Measurements from ENCODE around the gene PTPRA. TPM values are rescaled to one million over a fixed set of nuclear protein-coding genes. Genes with fewer than 3 reads are reported as not detected.
"Not testable (repeated sequence)": the region's sequence is repeated elsewhere in the genome, so short reads cannot be mapped to it uniquely, and the experiment has no call there.

The PTPRA gene
- total RNA-seq, 2 experiments from 2014 or later, result 42.0 to 43.1 TPM

GRCh38 chr20:3021327-3021726 is 148.0 kb downstream of the PTPRA start:
- no peak for DNase-seq
- no peaks in the 10 kb centered on the region for H3K27me3 Mint-ChIP-seq
- no peaks in the 10 kb centered on the region for H3K9me3 Mint-ChIP-seq
- ChIA-PET CTCF (no interaction called here), POLR2A (no interaction called here)
- intact Hi-C loops (cut with micrococcal nuclease), result no loop called here
- H3K27ac Mint-ChIP-seq, result no peak overlapping the region
- no peak for ATAC-seq
- H3K4me3 Mint-ChIP-seq, result no peak overlapping the region
- peaks cover 2% of the 10 kb centered on the region for H3K4me1 Mint-ChIP-seq (ENCODE audit: low read depth)
- no peak for TF ChIP-seq CTCF (IDR thresholded peaks at IDR 0.05)
- peaks cover 53% of the 10 kb centered on the region for H3K36me3 Mint-ChIP-seq (ENCODE audit: low read depth)

- Mint-ChIP-seq H3K9me3 (no peaks in the 10 kb centered on the region), H3K4me3 (no peak overlapping the region), H3K27ac (no peak overlapping the region), H3K27me3 (no peaks in the 10 kb centered on the region), H3K36me3 (ENCODE audit: low read depth) (peaks cover 55% of the 10 kb centered on the region), H3K4me1 (ENCODE audit: low read depth) (no peaks in the 10 kb centered on the region)
- ATAC-seq (no peak), DNase-seq (no peak)
- no peak for TF ChIP-seq CTCF (IDR thresholded peaks at IDR 0.05)
- intact Hi-C loops (cut with micrococcal nuclease), result no loop called here
- POLR2A ChIA-PET, result no interaction called here
- CTCF ChIA-PET, result no interaction called here
Measured at GRCh38 chr20:3021777-3022176, 148.5 kb downstream of the PTPRA start.

GRCh38 chr20:3022559-3023490 is 149.5 kb downstream of the PTPRA start:
- ATAC-seq; H3K27me3 Mint-ChIP-seq; H3K4me1 Mint-ChIP-seq (ENCODE audit: low read depth); intact Hi-C loops (cut with micrococcal nuclease); CTCF ChIA-PET; POLR2A ChIA-PET; H3K4me3 Mint-ChIP-seq; DNase-seq; H3K27ac Mint-ChIP-seq; H3K9me3 Mint-ChIP-seq: not testable (repeated sequence)
- H3K36me3 Mint-ChIP-seq (ENCODE audit: low read depth), result peaks cover 51% of the 10 kb centered on the region

GRCh38 chr20:3027987-3028386 is 154.7 kb downstream of the PTPRA start:
- CTCF ChIA-PET, result no interaction called here
- H3K27me3 Mint-ChIP-seq, result no peaks in the 10 kb centered on the region
- POLR2A ChIA-PET, result interaction anchor here (0.6 kb wide), 1 partner anchor 189 kb away, joined by 3 read pairs; no protein-coding TSS in a partner anchor
- DNase-seq (no peak), ATAC-seq (no peak)
- no peaks in the 10 kb centered on the region for H3K4me1 Mint-ChIP-seq (ENCODE audit: low read depth)
- H3K9me3 Mint-ChIP-seq, result no peaks in the 10 kb centered on the region
- no peak overlapping the region for H3K4me3 Mint-ChIP-seq
- TF ChIP-seq CTCF (IDR thresholded peaks at IDR 0.05), result no peak
- H3K36me3 Mint-ChIP-seq (ENCODE audit: low read depth), result peaks cover 30% of the 10 kb centered on the region
- intact Hi-C loops (cut with micrococcal nuclease), result no loop called here
- no peak overlapping the region for H3K27ac Mint-ChIP-seq

- Mint-ChIP-seq H3K4me3 (no peak overlapping the region), H3K27ac (no peak overlapping the region), H3K9me3 (no peaks in the 10 kb centered on the region), H3K27me3 (no peaks in the 10 kb centered on the region), H3K36me3 (ENCODE audit: low read depth) (peaks cover 20% of the 10 kb centered on the region), H3K4me1 (ENCODE audit: low read depth) (no peaks in the 10 kb centered on the region)
- ATAC-seq (no peak), DNase-seq (no peak)
- POLR2A ChIA-PET, result no interaction called here
- TF ChIP-seq CTCF (IDR thresholded peaks at IDR 0.05), result no peak
- intact Hi-C loops (cut with micrococcal nuclease), result no loop called here
- CTCF ChIA-PET, result interaction anchor here (0.6 to 1.4 kb wide), 2 partner anchors 22 to 279 kb away, joined by 3 to 5 read pairs; no protein-coding TSS in a partner anchor
Measured at GRCh38 chr20:3031524-3032147, 158.4 kb downstream of the PTPRA start.

All from activated CD8-positive, alpha-beta T cell treated with anti-CD3 and anti-CD28 coated beads for 36 hours (primary cell).